Glutamatergic neuron (in vitro differentiated cells): ENCODE data around the gene INS. TPM values are rescaled to one million over a fixed set of nuclear protein-coding genes. Genes with fewer than 3 reads are reported as not detected.
"Not testable (repeated sequence)": the region's sequence is repeated elsewhere in the genome, so short reads cannot be mapped to it uniquely, and the experiment has no call there.

Experiments
- DNase-seq: peaks from one replicate; pipeline ENCODE4 v3.0.0; 2022
- H3K27ac Mint-ChIP-seq: one replicate; pipeline ENCODE4 v1.8.0; 2020; ENCODE audit warnings: mild to moderate bottlenecking, mixed read lengths, inconsistent platforms; ENCODE audit not compliant: unreplicated experiment
- H3K27me3 Mint-ChIP-seq: one replicate; pipeline ENCODE4 v1.8.0; 2020; ENCODE audit warnings: mild to moderate bottlenecking, moderate library complexity, mixed read lengths, inconsistent platforms; ENCODE audit not compliant: unreplicated experiment
- H3K36me3 Mint-ChIP-seq: one replicate; pipeline ENCODE4 v1.8.0; 2020; ENCODE audit warnings: mild to moderate bottlenecking, mixed read lengths, inconsistent platforms; ENCODE audit not compliant: unreplicated experiment
- H3K4me1 Mint-ChIP-seq: one replicate; pipeline ENCODE4 v1.8.0; 2020; ENCODE audit warnings: mild to moderate bottlenecking, low read depth, mixed read lengths, inconsistent platforms; ENCODE audit not compliant: unreplicated experiment
- H3K4me3 Mint-ChIP-seq: one replicate; pipeline ENCODE4 v1.8.0; 2020; ENCODE audit warnings: mild to moderate bottlenecking, mixed read lengths, inconsistent platforms; ENCODE audit not compliant: unreplicated experiment
- H3K9me3 Mint-ChIP-seq: one replicate; pipeline ENCODE4 v1.8.0; 2020; ENCODE audit warnings: mild to moderate bottlenecking, moderate library complexity, mixed read lengths, inconsistent platforms; ENCODE audit not compliant: unreplicated experiment
- CTCF ChIP-seq: fragments of 200-600 bp; sonication (generic); IDR thresholded peaks from one replicate; pipeline ENCODE4 v1.5.0; 2021; ENCODE audit not compliant: partially characterized antibody, unreplicated experiment
- total RNA-seq: library from RNA; stranded (reverse); fragmentation: NEBNext Ultra II Directional; extraction: Animal tissue kit (Norgen Biotek cat#: 25700); gene quantifications from one replicate; pipeline ENCODE4 v1.2.1, GENCODE V29; 2021; ENCODE audit not compliant: unreplicated experiment

INS gene
- total RNA-seq, 1 donor from 2014 or later: not detected

GRCh38 chr11:2180789-2181370 is 19.9 kb upstream of the INS start:
- Mint-ChIP-seq H3K4me3 (no peak overlapping the region), H3K27me3 (peaks cover 5% of the 10 kb centered on the region), H3K27ac (no peak overlapping the region), H3K36me3 (no peaks in the 10 kb centered on the region), H3K9me3 (peaks cover 2% of the 10 kb centered on the region), H3K4me1 (no peaks in the 10 kb centered on the region)
- DNase-seq: no peak
- TF ChIP-seq CTCF: no peak

- Mint-ChIP-seq H3K4me1 (no peaks in the 10 kb centered on the region), H3K4me3 (no peak overlapping the region), H3K27me3 (peaks cover 5% of the 10 kb centered on the region), H3K36me3 (no peaks in the 10 kb centered on the region), H3K9me3 (peaks cover 2% of the 10 kb centered on the region), H3K27ac (no peak overlapping the region)
- no peak for TF ChIP-seq CTCF
- DNase-seq: no peak
Measured at GRCh38 chr11:2180347-2180746, 19.3 kb upstream of the INS start.

GRCh38 chr11:2179516-2179915 is 18.5 kb upstream of the INS start:
- DNase-seq: no peak
- TF ChIP-seq CTCF: no peak
- H3K9me3 Mint-ChIP-seq: no peaks in the 10 kb centered on the region
- no peaks in the 10 kb centered on the region for H3K36me3 Mint-ChIP-seq
- H3K4me1 Mint-ChIP-seq: no peaks in the 10 kb centered on the region
- peaks cover 5% of the 10 kb centered on the region for H3K27me3 Mint-ChIP-seq
- H3K4me3 Mint-ChIP-seq: no peak overlapping the region
- H3K27ac Mint-ChIP-seq: no peak overlapping the region

- no peaks in the 10 kb centered on the region for H3K36me3 Mint-ChIP-seq
- no peaks in the 10 kb centered on the region for H3K4me1 Mint-ChIP-seq
- no peak overlapping the region for H3K27ac Mint-ChIP-seq
- no peak for TF ChIP-seq CTCF
- no peak overlapping the region for H3K4me3 Mint-ChIP-seq
- H3K9me3 Mint-ChIP-seq: no peaks in the 10 kb centered on the region
- H3K27me3 Mint-ChIP-seq: peaks cover 5% of the 10 kb centered on the region
- DNase-seq: no peak
Measured at GRCh38 chr11:2178906-2179494, 18.0 kb upstream of the INS start.

- H3K27me3 Mint-ChIP-seq, H3K9me3 Mint-ChIP-seq, H3K36me3 Mint-ChIP-seq, H3K4me3 Mint-ChIP-seq, DNase-seq, H3K4me1 Mint-ChIP-seq, H3K27ac Mint-ChIP-seq: not testable (repeated sequence)
Measured at GRCh38 chr11:2178055-2178773, 17.2 kb upstream of the INS start.
